AG04449 (cell line): ENCODE results near the gene AHNAK.

Experiments used
- CTCF ChIA-PET: fragments of 350-600 bp; formaldehyde crosslinking; extraction: SDS; loops from one replicate; lab custom pipeline; 2021; ENCODE audit warnings: antibody characterized with exemption; lab: Yijun Ruan, JAX
- POLR2A ChIA-PET: fragments of 400-600, 350-600 bp; formaldehyde crosslinking; extraction: SDS; loops from one replicate; lab custom pipeline; 2020; ENCODE audit warnings: antibody characterized with exemption, inconsistent platforms; lab: Yijun Ruan, JAX
- DNase-seq: peaks from one replicate; pipeline ENCODE4 v3.0.0-alpha.2; 2010; ENCODE audit warnings: low read depth, low spot score
- H3K4me3 ChIP-seq: 2 replicates; pipeline ENCODE4 v1.5.1; 2011; ENCODE audit warnings: low read depth, mild to moderate bottlenecking, control low read depth, low read length
- TF ChIP-seq, protein P1 (sequence below): IDR thresholded peaks from one replicate; pipeline ENCODE4 v1.5.1; 2011; ENCODE audit warnings: mild to moderate bottlenecking, moderate library complexity, low read length, control low read depth, inconsistent platforms; ENCODE audit not compliant: insufficient read depth; ENCODE audit errors: missing control alignments

Gene AHNAK

DNA sequence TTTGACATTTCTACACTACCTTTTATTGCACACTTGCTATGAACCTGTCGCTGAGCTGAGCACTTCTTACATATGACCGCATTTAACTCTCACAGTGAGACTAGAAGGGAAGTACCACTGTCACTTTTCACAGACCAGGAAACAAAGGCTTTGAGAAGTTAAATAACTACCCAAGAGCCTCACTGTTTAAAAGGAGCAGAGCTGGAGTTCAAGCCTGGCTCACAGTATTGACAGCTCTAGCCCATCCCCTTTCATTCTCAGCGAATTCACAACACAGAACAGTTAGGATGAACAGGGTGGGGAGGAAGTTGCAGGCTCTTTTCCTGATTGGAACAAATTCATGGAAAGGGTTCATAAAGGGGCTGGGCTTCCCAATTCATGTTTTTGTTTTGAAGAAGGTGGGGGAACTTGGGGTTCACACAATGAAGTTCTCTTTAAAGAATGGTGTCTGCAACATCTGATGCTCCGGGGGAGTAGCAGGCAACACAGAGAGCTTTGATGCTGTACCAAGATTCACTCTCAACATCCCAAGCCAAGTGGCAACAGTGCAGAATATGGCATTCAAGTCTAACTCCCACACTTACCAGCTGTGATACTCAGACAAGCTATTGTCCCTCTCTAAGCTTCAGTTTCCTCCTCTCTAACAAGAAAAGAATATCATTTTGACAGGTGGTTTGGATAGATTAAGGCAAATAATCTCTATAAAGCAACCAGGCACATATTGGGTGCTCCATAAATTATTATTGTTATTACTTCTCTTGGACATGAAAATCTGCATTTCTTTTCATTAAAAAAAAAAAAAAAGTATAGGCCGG is 110.6 kb downstream of the AHNAK start:
- no peak overlapping the region for H3K4me3 ChIP-seq
- ChIA-PET POLR2A (no interaction called here), CTCF (interaction anchor here (1.3 to 4.6 kb wide), 3 partner anchors 8 to 107 kb away, joined by 3 to 28 read pairs (median 9); no protein-coding TSS in a partner anchor)
- TF ChIP-seq, protein P1, sequence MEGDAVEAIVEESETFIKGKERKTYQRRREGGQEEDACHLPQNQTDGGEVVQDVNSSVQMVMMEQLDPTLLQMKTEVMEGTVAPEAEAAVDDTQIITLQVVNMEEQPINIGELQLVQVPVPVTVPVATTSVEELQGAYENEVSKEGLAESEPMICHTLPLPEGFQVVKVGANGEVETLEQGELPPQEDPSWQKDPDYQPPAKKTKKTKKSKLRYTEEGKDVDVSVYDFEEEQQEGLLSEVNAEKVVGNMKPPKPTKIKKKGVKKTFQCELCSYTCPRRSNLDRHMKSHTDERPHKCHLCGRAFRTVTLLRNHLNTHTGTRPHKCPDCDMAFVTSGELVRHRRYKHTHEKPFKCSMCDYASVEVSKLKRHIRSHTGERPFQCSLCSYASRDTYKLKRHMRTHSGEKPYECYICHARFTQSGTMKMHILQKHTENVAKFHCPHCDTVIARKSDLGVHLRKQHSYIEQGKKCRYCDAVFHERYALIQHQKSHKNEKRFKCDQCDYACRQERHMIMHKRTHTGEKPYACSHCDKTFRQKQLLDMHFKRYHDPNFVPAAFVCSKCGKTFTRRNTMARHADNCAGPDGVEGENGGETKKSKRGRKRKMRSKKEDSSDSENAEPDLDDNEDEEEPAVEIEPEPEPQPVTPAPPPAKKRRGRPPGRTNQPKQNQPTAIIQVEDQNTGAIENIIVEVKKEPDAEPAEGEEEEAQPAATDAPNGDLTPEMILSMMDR = no peak
- no peak for DNase-seq

DNA sequence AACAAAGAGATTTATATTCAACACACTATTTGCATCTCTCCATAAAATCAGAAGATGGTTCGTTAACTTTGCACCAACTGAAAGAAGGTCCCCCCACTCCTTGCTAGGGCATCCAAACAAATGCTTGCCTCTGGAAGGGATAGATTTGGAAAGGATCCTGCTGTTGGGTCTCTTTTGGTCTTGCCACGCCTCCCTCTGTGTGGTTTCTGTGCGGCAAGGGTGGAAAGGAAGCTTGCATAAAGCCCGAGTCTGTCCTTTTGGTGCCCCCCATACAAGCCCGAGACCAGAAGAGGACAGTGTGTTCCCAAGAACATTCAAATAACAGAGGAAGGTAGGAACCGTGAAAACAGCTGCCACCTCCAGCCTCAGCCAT is 112.7 kb downstream of the AHNAK start:
- TF ChIP-seq, protein P1 = no peak
- CTCF ChIA-PET = interaction anchor here (0.7 to 4.6 kb wide), 4 partner anchors 9 to 127 kb away, joined by 3 to 28 read pairs (median 4); no protein-coding TSS in a partner anchor
- H3K4me3 ChIP-seq = no peak overlapping the region
- DNase-seq = no peak
- POLR2A ChIA-PET = no interaction called here

DNA sequence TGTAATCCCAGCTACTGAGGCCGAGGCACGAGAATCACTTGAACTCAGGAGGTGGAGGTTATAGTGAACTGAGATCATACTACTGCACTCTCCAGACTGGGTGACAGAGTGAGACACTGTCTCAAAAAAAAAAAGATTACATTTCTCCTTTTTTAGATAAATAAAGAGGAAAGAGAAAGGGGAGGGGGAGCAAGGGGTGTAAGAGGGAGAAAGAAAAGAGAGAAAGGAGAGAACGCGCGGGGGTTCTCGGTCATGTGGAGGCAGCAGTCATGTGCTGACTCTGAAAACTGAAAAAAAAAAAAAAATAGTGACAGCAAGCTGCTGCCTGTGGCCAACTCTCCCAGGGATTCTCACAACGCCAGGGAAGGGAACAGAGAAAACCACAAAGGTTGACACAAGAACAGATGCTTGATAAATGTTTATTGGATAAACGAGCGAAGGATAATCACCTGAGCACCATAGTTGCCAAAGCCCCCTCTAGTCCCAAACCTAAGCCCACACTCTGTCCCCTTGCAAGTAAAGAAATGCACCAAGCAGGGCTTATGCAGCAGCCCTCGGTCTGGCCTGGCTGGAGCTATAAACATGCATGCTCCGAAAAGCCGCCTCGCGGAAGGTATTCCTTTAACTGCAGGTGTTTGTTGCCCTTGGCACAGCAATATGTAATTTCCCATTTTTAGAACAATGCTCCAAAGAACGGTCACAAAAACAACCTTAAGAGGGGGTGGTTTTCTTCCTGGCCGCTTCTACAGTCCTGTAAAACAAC is 113.3 kb downstream of the AHNAK start:
- ChIA-PET CTCF (interaction anchor here (0.7 to 1.2 kb wide), 3 partner anchors 8 to 128 kb away, joined by 3 read pairs; no protein-coding TSS in a partner anchor), POLR2A (no interaction called here)
- no peak for DNase-seq
- TF ChIP-seq, protein P1 = no peak
- no peak overlapping the region for H3K4me3 ChIP-seq

DNA sequence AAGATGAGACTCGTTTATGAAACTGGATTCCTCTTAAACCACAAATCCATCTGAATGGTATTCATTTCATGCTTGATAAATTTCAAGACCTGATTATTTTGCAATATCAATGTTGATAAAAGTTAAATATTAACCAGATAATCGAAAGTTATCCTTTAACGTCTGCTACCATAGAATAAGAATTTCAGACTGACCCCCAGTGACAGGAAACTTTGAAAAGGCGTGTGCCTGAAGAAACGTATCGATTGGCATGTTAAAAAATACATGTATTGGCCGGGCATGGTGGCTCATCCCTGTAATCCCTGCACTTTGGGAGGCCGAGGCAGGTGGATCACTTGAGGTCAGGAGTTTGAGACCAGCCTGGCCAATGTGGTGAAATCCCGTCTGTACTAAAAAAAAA is 113.9 kb downstream of the AHNAK start:
- POLR2A ChIA-PET = no interaction called here
- TF ChIP-seq, protein P1 = no peak
- DNase-seq = no peak
- CTCF ChIA-PET = interaction anchor here (1.2 kb wide), 1 partner anchor 9 kb away, joined by 3 read pairs; no protein-coding TSS in a partner anchor
- no peak overlapping the region for H3K4me3 ChIP-seq

DNA sequence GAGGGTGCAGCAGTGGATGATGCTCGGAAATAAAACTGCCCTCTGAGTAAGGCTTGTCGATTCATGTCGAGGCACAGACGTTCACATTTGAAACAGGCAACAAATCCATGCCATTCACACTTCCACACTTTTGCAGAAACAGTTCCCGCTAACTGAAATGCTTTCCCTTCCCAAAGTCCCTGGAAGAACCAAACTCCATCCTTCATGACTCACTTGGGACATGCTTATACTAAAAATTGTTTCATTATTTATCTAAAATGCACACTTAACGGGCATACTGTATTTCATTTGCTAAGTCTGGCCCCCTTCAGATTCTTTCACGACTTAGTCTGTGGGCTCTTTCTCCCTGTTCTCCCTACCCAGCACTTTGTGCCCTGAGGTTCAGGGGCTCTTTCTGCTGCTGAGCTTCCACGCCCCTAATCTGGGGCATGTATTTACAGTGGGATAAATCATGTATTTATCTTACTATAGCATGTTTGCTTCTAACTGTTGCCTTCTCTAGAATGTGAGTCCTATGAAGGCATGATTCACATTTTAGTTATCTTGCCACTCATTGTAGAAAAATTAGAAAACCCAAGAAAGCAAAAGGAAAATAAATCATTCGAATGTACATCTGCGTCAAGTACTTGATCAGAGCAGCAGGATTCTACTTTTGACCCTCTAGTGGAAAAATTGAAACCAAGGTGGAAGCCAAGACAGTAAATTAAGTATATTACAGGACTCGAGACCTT is 115.3 kb downstream of the AHNAK start:
- no peak overlapping the region; the same call in none of the 2 replicates for H3K4me3 ChIP-seq
- CTCF ChIA-PET = interaction anchor here (16.0 kb wide), 1 partner anchor 109 kb away, joined by 320 read pairs; the partner anchor contains the start of gene AHNAK
- POLR2A ChIA-PET = no interaction called here
- peak; percentile 72 for DNase-seq
- TF ChIP-seq, protein P1 = no peak
